CD14-positive monocyte (primary cell): ENCODE measurements around the gene WNT11. TPM values are rescaled to one million over a fixed set of nuclear protein-coding genes. Genes with fewer than 3 reads are reported as not detected.

Experiments
- DNase-seq, 3 donors: peaks; one replicate each; pipeline ENCODE4 v3.0.0-alpha.2; 2011 to 2022
- H2AFZ ChIP-seq: 2 replicates; pipeline ENCODE4 v1.6.0; 2012; ENCODE audit warnings: mild to moderate bottlenecking, low read depth, low read length, inconsistent platforms; ENCODE audit not compliant: insufficient read depth, poor library complexity, severe bottlenecking
- H3K27ac ChIP-seq, 2 donors: 1 replicate in 1 of 2; 2 replicates in 1 of 2; pipeline ENCODE4 v1.5.1; 2012 to 2013; ENCODE audit warnings: low read length in 2 of 2, control low read depth in 1 of 2, inconsistent platforms in 1 of 2, low read depth in 1 of 2, mild to moderate bottlenecking in 1 of 2
- H3K27me3 ChIP-seq, 2 donors: one replicate each; pipeline versions ENCODE4 v1.6.0 to v1.6.1; 2011 to 2013; ENCODE audit warnings: low read length in 2 of 2; ENCODE audit not compliant: control insufficient read depth in 2 of 2, insufficient read depth in 2 of 2
- H3K36me3 ChIP-seq, 2 donors: replicated peaks in 1 of 2; 1 replicate in 1 of 2; 2 replicates in 1 of 2; pipeline versions ENCODE4 v1.5.1 to v1.6.1; 2012 to 2013; ENCODE audit warnings: low read length in 2 of 2, control low read depth in 1 of 2, inconsistent platforms in 1 of 2, mild to moderate bottlenecking in 1 of 2; ENCODE audit not compliant: insufficient read depth in 2 of 2, control insufficient read depth in 1 of 2
- H3K4me1 ChIP-seq, 2 donors: 1 replicate in 1 of 2; 2 replicates in 1 of 2; pipeline versions ENCODE4 v1.5.1 to v1.6.1; 2012 to 2013; ENCODE audit warnings: low read length in 2 of 2, control low read depth in 1 of 2, inconsistent platforms in 1 of 2, mild to moderate bottlenecking in 1 of 2, moderate library complexity in 1 of 2; ENCODE audit not compliant: insufficient read depth in 2 of 2, control insufficient read depth in 1 of 2
- H3K4me2 ChIP-seq: replicated peaks from 2 replicates; pipeline ENCODE3; 2012; ENCODE audit warnings: low read length, moderate library complexity, mild to moderate bottlenecking; ENCODE audit not compliant: poor library complexity, severe bottlenecking; ENCODE audit errors: extremely low read depth
- H3K4me3 ChIP-seq, 3 experiments: fragments of 200-600 bp in 1 of 3; sonication (generic) in 1 of 3; replicated peaks in 1 of 3; 1 replicate in 2 of 3; 2 replicates in 1 of 3; pipeline ENCODE4 v1.5.1; 2011 to 2013; ENCODE audit warnings: low read length in 3 of 3, mild to moderate bottlenecking in 3 of 3, control low read depth in 2 of 3, low read depth in 2 of 3, inconsistent platforms in 1 of 3, moderate library complexity in 1 of 3
- H3K79me2 ChIP-seq: 2 replicates; pipeline ENCODE4 v1.6.0; 2012; ENCODE audit warnings: mild to moderate bottlenecking, control low read depth, inconsistent platforms, low read length, moderate library complexity; ENCODE audit not compliant: insufficient read depth
- H3K9ac ChIP-seq: 2 replicates; pipeline ENCODE4 v1.6.0; 2017; ENCODE audit warnings: low read length, mild to moderate bottlenecking; ENCODE audit not compliant: insufficient read depth, poor library complexity, severe bottlenecking
- H3K9me3 ChIP-seq, 2 donors: replicated peaks in 1 of 2; 1 replicate in 1 of 2; 2 replicates in 1 of 2; pipeline versions ENCODE4 v1.5.1 to v1.6.1; 2012 to 2013; ENCODE audit warnings: low read length in 2 of 2, control low read depth in 1 of 2; ENCODE audit not compliant: control insufficient read depth in 1 of 2, insufficient read depth in 1 of 2
- H4K20me1 ChIP-seq: 2 replicates; pipeline ENCODE4 v1.6.0; 2012; ENCODE audit warnings: mild to moderate bottlenecking, low read length, control low read depth, moderate library complexity; ENCODE audit not compliant: insufficient read depth
- H3K27ac Mint-ChIP-seq, 7 donors: one replicate each; pipeline ENCODE4 v1.8.0; 2020; ENCODE audit warnings: mild to moderate bottlenecking in 7 of 7, mixed read lengths in 7 of 7, moderate library complexity in 6 of 7, inconsistent platforms in 2 of 7
- H3K27me3 Mint-ChIP-seq, 3 donors: one replicate each; pipeline ENCODE4 v1.8.0; 2021 to 2022; ENCODE audit warnings: low read depth in 3 of 3, mild to moderate bottlenecking in 3 of 3, mixed read lengths in 3 of 3, moderate library complexity in 3 of 3, inconsistent platforms in 1 of 3
- H3K36me3 Mint-ChIP-seq, 2 donors: one replicate each; pipeline ENCODE4 v1.8.0; 2020; ENCODE audit warnings: mixed read lengths in 2 of 2, inconsistent platforms in 1 of 2, mild to moderate bottlenecking in 1 of 2
- H3K4me1 Mint-ChIP-seq: one replicate; pipeline ENCODE4 v1.8.0; 2020; ENCODE audit warnings: mild to moderate bottlenecking, mixed read lengths
- H3K4me3 Mint-ChIP-seq, 2 donors: one replicate each; pipeline ENCODE4 v1.8.0; 2020; ENCODE audit warnings: mild to moderate bottlenecking in 2 of 2, mixed read lengths in 2 of 2, moderate library complexity in 1 of 2
- H3K9me3 Mint-ChIP-seq, 7 donors: one replicate each; pipeline ENCODE4 v1.8.0; 2020 to 2022; ENCODE audit warnings: mixed read lengths in 7 of 7, mild to moderate bottlenecking in 6 of 7, moderate library complexity in 6 of 7, inconsistent platforms in 2 of 7
- CTCF ChIP-seq: fragments of 200-600 bp; IDR thresholded peaks from one replicate; pipeline ENCODE4 v1.8.0; 2022; ENCODE audit warnings: antibody characterized with exemption, mild to moderate bottlenecking
- WGBS: methylation state at CpG from one replicate; pipeline ENCODE4 v1.1.5; 2013; ENCODE audit warnings: missing lambda C conversion rate; ENCODE audit not compliant: insufficient coverage; 5-methylcytosine and 5-hydroxymethylcytosine counted together
- intact Hi-C, 2 donors: fragments of 100-400 bp; cut with micrococcal nuclease; formaldehyde crosslinking; loops; one replicate each; pipeline versions ENCODE4 v1.15.0 to v1.15.1; 2023
- polyA plus RNA-seq, 3 donors: library from polyadenylated mRNA; depleted of rRNA in 1 of 3; unstranded in 2 of 3; stranded (reverse) in 1 of 3; fragments of 300-500 nt in 2 of 3; fragments of >200 nt in 1 of 3; fragmentation: Illumina TruSeq in 2 of 3; gene quantifications; 1 replicate in 2 of 3; 2 replicates in 1 of 3; pipeline ENCODE4 v1.2.3, GENCODE V29; 2012 to 2021

WNT11 gene
- polyA plus RNA-seq, 3 donors, result 0.09 to 0.24 (median 0.21) TPM

GRCh38 chr11:76217653-76218160 lies 11.4 kb upstream of the WNT11 start:
- Histone ChIP-seq H3K9me3 (no peaks in the 10 kb centered on the region), H3K9ac (no peak overlapping the region), H3K27ac (no peak overlapping the region), H4K20me1 (no peaks in the 10 kb centered on the region), H2AFZ (no peak overlapping the region), H3K79me2 (no peaks in the 10 kb centered on the region), H3K4me1 (peaks cover 3 to 12% of the 10 kb centered on the region in 2 donors), H3K36me3 (no peaks in the 10 kb centered on the region), H3K4me3 (no peak overlapping the region), H3K27me3 (peaks cover 3 to 11% of the 10 kb centered on the region in 2 donors), H3K4me2 (no peak overlapping the region)
- Mint-ChIP-seq H3K4me1 (peaks cover 13% of the 10 kb centered on the region), H3K27ac (no peak overlapping the region), H3K4me3 (no peak overlapping the region), H3K36me3 (no peaks in the 10 kb centered on the region), H3K9me3 (peaks cover 0 to 4% (median 0%) of the 10 kb centered on the region in 7 donors), H3K27me3 (peaks cover 9 to 17% (median 14%) of the 10 kb centered on the region in 3 donors)
- TF ChIP-seq CTCF, result no peak
- intact Hi-C loops, result no loop called here
- DNase-seq, result no peak
- 68% methylated on average over 4 of the region's 8 CpGs for whole genome bisulfite sequencing

- H3K27ac Mint-ChIP-seq, result no peak overlapping the region
- H3K36me3 Mint-ChIP-seq, result peaks cover 0 to 2% of the 10 kb centered on the region in 2 donors
- H3K9me3 ChIP-seq, result no peaks in the 10 kb centered on the region
- H3K9me3 Mint-ChIP-seq, result peaks cover 0 to 4% (median 2%) of the 10 kb centered on the region in 7 donors
- H3K4me3 Mint-ChIP-seq, result no peak overlapping the region
- no peaks in the 10 kb centered on the region for H3K79me2 ChIP-seq
- peaks cover 5% of the 10 kb centered on the region for H3K4me1 Mint-ChIP-seq
- H3K27me3 Mint-ChIP-seq, result peaks cover 19 to 27% (median 24%) of the 10 kb centered on the region in 3 donors
- no peak overlapping the region for H2AFZ ChIP-seq
- H3K4me1 ChIP-seq, result peaks cover 0 to 6% of the 10 kb centered on the region in 2 donors
- intact Hi-C loops, result no loop called here
- no peak for TF ChIP-seq CTCF
- no peak overlapping the region for H3K27ac ChIP-seq
- no peak for DNase-seq
- no peak overlapping the region for H3K4me2 ChIP-seq
- H3K36me3 ChIP-seq, result no peaks in the 10 kb centered on the region
- no peak overlapping the region for H3K4me3 ChIP-seq
- H3K9ac ChIP-seq, result no peak overlapping the region
- peaks cover 13 to 20% of the 10 kb centered on the region in 2 donors for H3K27me3 ChIP-seq
- no peaks in the 10 kb centered on the region for H4K20me1 ChIP-seq
- WGBS, result 93% methylated on average over 5 of the region's 9 CpGs
These were observed 10.4 kb upstream of the WNT11 start for GRCh38 chr11:76216536-76217325.
